Esophagus muscularis mucosa (tissue), 4 donors: ENCODE data around the gene RXFP1. TPM values are rescaled to one million over a fixed set of nuclear protein-coding genes. Genes with fewer than 3 reads are reported as not detected.

ENCODE experiments used
- DNase-seq: peaks from one replicate; pipeline ENCODE4 v3.0.0-alpha.2; 2017; ENCODE audit errors: extremely low spot score
- H3K27ac ChIP-seq, 4 donors: fragments of 200-600 bp; sonication (generic); replicated peaks in 1 of 4; 1 replicate in 3 of 4; 2 replicates in 1 of 4; pipeline ENCODE4 v1.5.1; 2016 to 2019; ENCODE audit warnings: mild to moderate bottlenecking in 1 of 4
- H3K27me3 ChIP-seq, 4 donors: fragments of 200-600 bp; sonication (generic); one replicate each; pipeline versions ENCODE4 v1.5.1 to v1.6.0; 2016 to 2019
- H3K36me3 ChIP-seq, 4 donors: fragments of 200-600 bp; sonication (generic); one replicate each; pipeline ENCODE4 v1.5.1; 2016 to 2019
- H3K4me1 ChIP-seq, 4 donors: fragments of 200-600 bp; sonication (generic); one replicate each; pipeline ENCODE4 v1.5.1; 2016 to 2019
- H3K4me3 ChIP-seq, 4 donors: fragments of 200-600 bp; sonication (generic); 1 replicate in 2 of 4; 2 replicates in 2 of 4; pipeline ENCODE4 v1.5.1; 2016 to 2019; ENCODE audit warnings: mild to moderate bottlenecking in 4 of 4, moderate library complexity in 1 of 4
- H3K9me3 ChIP-seq, 4 donors: fragments of 200-600 bp; sonication (generic); 1 replicate in 3 of 4; 2 replicates in 1 of 4; pipeline ENCODE4 v1.5.1; 2016 to 2019
- CTCF ChIP-seq, 3 experiments: fragments of 200-600 bp in 2 of 3; fragments of 450-650 bp in 1 of 3; sonication (generic) in 2 of 3; IDR thresholded peaks; one replicate each; pipeline ENCODE4 v1.5.1; 2017 to 2019; ENCODE audit warnings: antibody characterized with exemption in 3 of 3, mild to moderate bottlenecking in 2 of 3, moderate library complexity in 1 of 3
- EP300 ChIP-seq: sonication (generic); formaldehyde crosslinking; IDR thresholded peaks from one replicate; pipeline ENCODE4 v1.6.1; 2017; ENCODE audit warnings: antibody characterized with exemption
- POLR2A ChIP-seq: fragments of 450-650 bp; IDR thresholded peaks from one replicate; pipeline ENCODE4 v1.6.1; 2017; ENCODE audit warnings: antibody characterized with exemption, moderate library complexity, mild to moderate bottlenecking, low read depth
- POLR2AphosphoS5 ChIP-seq, 2 donors: sonication (generic); formaldehyde crosslinking; IDR thresholded peaks; one replicate each; pipeline ENCODE4 v1.6.1; 2017; ENCODE audit warnings: antibody characterized with exemption in 2 of 2
- WGBS: methylation state at CpG from one replicate; pipeline ENCODE4 v1.1.5; 2018; 5-methylcytosine and 5-hydroxymethylcytosine counted together
- intact Hi-C: fragments of 100-400 bp; cut with DNase I; formaldehyde crosslinking; loops from one replicate; pipeline ENCODE4 v1.15.1; 2023
- total RNA-seq, 4 donors: library from RNA; depleted of rRNA; stranded (reverse); fragments of >200 nt; gene quantifications; one replicate each; pipeline versions ENCODE4 v1.1.0 to v1.2.1, GENCODE V29; 2016

Gene RXFP1
- total RNA-seq, 4 donors from 2014 or later, result not detected

DNA sequence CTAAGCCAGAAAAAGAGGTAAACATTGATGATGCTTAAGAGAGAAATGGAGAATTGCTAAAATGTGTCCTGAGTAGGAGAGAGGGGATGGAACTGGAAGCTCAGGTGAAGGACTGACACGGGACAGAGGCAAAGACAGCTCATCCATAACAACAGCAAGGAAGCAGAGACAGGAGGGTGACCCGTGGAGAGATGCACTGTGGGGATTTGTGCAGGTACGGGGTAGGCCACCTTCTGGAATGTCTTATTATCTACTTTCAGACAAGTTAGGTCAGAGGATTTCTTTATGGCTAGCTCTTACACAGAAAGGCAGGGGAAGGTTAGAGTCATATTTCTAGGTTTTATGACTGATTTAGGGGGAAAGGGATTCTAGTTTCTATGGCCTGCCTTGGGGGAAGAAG, 31.7 kb downstream of the RXFP1 start:
- Histone ChIP-seq H3K4me1 (no peaks in the 10 kb centered on the region), H3K27ac (no peak overlapping the region), H3K4me3 (no peak overlapping the region), H3K27me3 (no peaks in the 10 kb centered on the region), H3K9me3 (no peaks in the 10 kb centered on the region), H3K36me3 (no peaks in the 10 kb centered on the region)
- no peak for DNase-seq
- intact Hi-C loops, result no loop called here
- 78% methylated on average over 3 of the region's 3 CpGs for WGBS
- no peak for TF ChIP-seq POLR2AphosphoS5 (IDR thresholded peaks at IDR 0.05)
- no peak for TF ChIP-seq CTCF (IDR thresholded peaks at IDR 0.05)
- TF ChIP-seq POLR2A, result no peak
- TF ChIP-seq EP300, result no peak

GRCh38 chr4:158560284-158560683, 38.6 kb downstream of the RXFP1 start:
- no peaks in the 10 kb centered on the region for H3K36me3 ChIP-seq
- intact Hi-C loops, result no loop called here
- H3K4me1 ChIP-seq, result no peaks in the 10 kb centered on the region
- no peak for DNase-seq
- no peaks in the 10 kb centered on the region for H3K27me3 ChIP-seq
- H3K27ac ChIP-seq, result no peak overlapping the region
- TF ChIP-seq EP300 (no peak), CTCF (IDR thresholded peaks at IDR 0.05) (no peak), POLR2A (no peak)
- no peak overlapping the region for H3K4me3 ChIP-seq
- WGBS, result 69% methylated on average over 6 of the region's 6 CpGs
- H3K9me3 ChIP-seq, result no peaks in the 10 kb centered on the region

- Histone ChIP-seq H3K27me3 (no peaks in the 10 kb centered on the region), H3K4me3 (no peak overlapping the region), H3K4me1 (no peaks in the 10 kb centered on the region), H3K9me3 (no peaks in the 10 kb centered on the region), H3K27ac (no peak overlapping the region), H3K36me3 (no peaks in the 10 kb centered on the region)
- intact Hi-C loops, result no loop called here
- no peak for DNase-seq
- TF ChIP-seq EP300 (no peak), CTCF (IDR thresholded peaks at IDR 0.05) (no peak), POLR2A (no peak), POLR2AphosphoS5 (IDR thresholded peaks at IDR 0.05) (no peak)
- WGBS, result 88% methylated on average over 2 of the region's 18 CpGs
These were observed 45.2 kb downstream of the RXFP1 start for GRCh38 chr4:158566860-158567259.

DNA sequence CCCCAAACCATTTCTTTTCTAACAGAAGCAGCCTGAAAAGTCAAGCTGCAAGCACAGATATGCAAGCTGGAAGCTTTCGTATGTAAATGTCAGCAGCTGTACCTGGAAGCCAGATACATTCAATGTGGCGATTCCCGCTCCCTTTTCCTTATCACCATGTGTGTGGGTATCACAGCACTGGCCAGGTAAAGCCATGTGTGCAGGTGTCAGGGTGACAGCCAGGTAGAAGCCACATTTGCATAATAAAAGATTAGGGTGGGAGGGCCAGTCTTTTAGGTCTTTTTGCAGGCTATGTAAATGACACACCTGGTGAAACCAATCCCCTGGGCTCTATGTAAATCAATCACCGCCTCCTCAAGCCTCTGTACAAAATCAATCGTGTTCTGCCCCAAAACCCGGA, 50.1 kb downstream of the RXFP1 start:
- WGBS, result 89% methylated on average over 6 of the region's 6 CpGs

DNA sequence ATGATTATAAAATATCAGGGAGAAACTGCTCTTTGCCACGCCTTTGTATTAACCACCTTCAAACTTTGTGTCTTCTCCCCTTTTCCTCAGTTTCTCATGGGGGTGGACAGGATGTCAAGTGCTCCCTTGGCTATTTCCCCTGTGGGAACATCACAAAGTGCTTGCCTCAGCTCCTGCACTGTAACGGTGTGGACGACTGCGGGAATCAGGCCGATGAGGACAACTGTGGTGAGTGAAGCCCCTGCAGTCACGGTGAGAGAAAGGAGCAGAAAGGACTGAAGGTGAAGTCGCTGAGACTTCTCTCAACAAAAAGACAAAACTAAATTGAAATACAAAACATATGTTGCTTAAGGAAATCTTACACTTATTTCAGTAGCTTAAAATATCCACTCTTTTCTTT, 50.9 kb downstream of the RXFP1 start:
- WGBS, result 88% methylated on average over 7 of the region's 7 CpGs
- Histone ChIP-seq H3K4me1 (no peaks in the 10 kb centered on the region), H3K27ac (no peak overlapping the region), H3K27me3 (no peaks in the 10 kb centered on the region), H3K36me3 (no peaks in the 10 kb centered on the region), H3K9me3 (no peaks in the 10 kb centered on the region), H3K4me3 (no peak overlapping the region)
- intact Hi-C loops, result no loop called here
- TF ChIP-seq POLR2AphosphoS5 (IDR thresholded peaks at IDR 0.05) (no peak), EP300 (no peak), CTCF (IDR thresholded peaks at IDR 0.05) (no peak), POLR2A (no peak)
- no peak for DNase-seq

More for the DNA sequence above, 50.1 kb downstream of the RXFP1 start:
- no peak for TF ChIP-seq POLR2A
- no peaks in the 10 kb centered on the region for H3K4me1 ChIP-seq
- H3K27me3 ChIP-seq, result no peaks in the 10 kb centered on the region
- H3K27ac ChIP-seq, result no peak overlapping the region
- H3K9me3 ChIP-seq, result no peaks in the 10 kb centered on the region
- H3K36me3 ChIP-seq, result no peaks in the 10 kb centered on the region
- H3K4me3 ChIP-seq, result no peak overlapping the region
- intact Hi-C loops, result no loop called here
- no peak for DNase-seq
